ENCODE data around the gene CAPN5. TPM values are rescaled to one million over a fixed set of nuclear protein-coding genes. Genes with fewer than 3 reads are reported as not detected.

CAPN5 gene
- total RNA-seq, 1 donor, result 14.7 TPM

GRCh38 chr11:77147036-77147315 lies 80.2 kb downstream of the CAPN5 start:
- H3K4me3 ChIP-seq (ENCODE audit: low read depth, low read length), result no peak overlapping the region
- TF ChIP-seq CTCF (IDR thresholded peaks at IDR 0.05; ENCODE audit: insufficient read depth, low read depth, low read length), result no peak
- DNase-seq (ENCODE audit: low read depth), result no peak

GRCh38 chr11:77147668-77148321 lies 81.0 kb downstream of the CAPN5 start:
- peak overlapping the region; percentile 35 for H3K4me3 ChIP-seq (ENCODE audit: low read depth, low read length)
- peak; percentile 14 for DNase-seq (ENCODE audit: low read depth)
- TF ChIP-seq CTCF (IDR thresholded peaks at IDR 0.05; ENCODE audit: insufficient read depth, low read depth, low read length), result no peak

GRCh38 chr11:77148963-77149715 lies 82.4 kb downstream of the CAPN5 start:
- DNase-seq (ENCODE audit: low read depth), result no peak
- no peak overlapping the region for H3K4me3 ChIP-seq (ENCODE audit: low read depth, low read length)
- TF ChIP-seq CTCF (IDR thresholded peaks at IDR 0.05; ENCODE audit: insufficient read depth, low read depth, low read length), result no peak

GRCh38 chr11:77149716-77150392 lies 83.1 kb downstream of the CAPN5 start:
- DNase-seq (ENCODE audit: low read depth), result no peak
- TF ChIP-seq CTCF (IDR thresholded peaks at IDR 0.05; ENCODE audit: insufficient read depth, low read depth, low read length), result no peak
- H3K4me3 ChIP-seq (ENCODE audit: low read depth, low read length), result no peak overlapping the region

- no peak for DNase-seq (ENCODE audit: low read depth)
- TF ChIP-seq CTCF (IDR thresholded peaks at IDR 0.05; ENCODE audit: insufficient read depth, low read depth, low read length), result no peak
- H3K4me3 ChIP-seq (ENCODE audit: low read depth, low read length), result no peak overlapping the region
Measured at GRCh38 chr11:77150836-77151235, 84.1 kb downstream of the CAPN5 start.

- DNase-seq (ENCODE audit: low read depth), result peak; percentile 22
- TF ChIP-seq CTCF (IDR thresholded peaks at IDR 0.05; ENCODE audit: insufficient read depth, low read depth, low read length), result no peak
- no peak overlapping the region for H3K4me3 ChIP-seq (ENCODE audit: low read depth, low read length)
Measured at GRCh38 chr11:77151804-77152509, 85.2 kb downstream of the CAPN5 start.
